WTC11 (cell line): Measurements from ENCODE around the gene ANKS3. TPM values are rescaled to one million over a fixed set of nuclear protein-coding genes. Genes with fewer than 3 reads are reported as not detected.

Experiments
- ATAC-seq: fragments of 200-7000 bp; cut with Tn5 transposase; 2 replicates; pipeline ENCODE4 v1.10.0; 2021; ENCODE audit warnings: mild to moderate bottlenecking, moderate library complexity
- CTCF ChIA-PET: fragments of 300-600 bp; sonication (Branson Sonifier 250); formaldehyde crosslinking; loops from one replicate; lab custom pipeline; 2021; ENCODE audit warnings: antibody characterized with exemption; lab: Charles Lee
- POLR2A ChIA-PET: fragments of 350-600 bp; sonication (Branson Sonifier 250); formaldehyde crosslinking; loops from one replicate; lab custom pipeline; 2021; ENCODE audit warnings: antibody characterized with exemption; lab: Charles Lee
- DNase-seq: peaks from one replicate; pipeline ENCODE4 v3.0.0; 2021; ENCODE audit warnings: low spot score
- H3K27ac Mint-ChIP-seq: 2 replicates; pipeline ENCODE4 v1.8.0; 2021; ENCODE audit warnings: mixed read lengths
- H3K27me3 Mint-ChIP-seq: 2 replicates; pipeline ENCODE4 v1.8.0; 2021; ENCODE audit warnings: low read depth, mild to moderate bottlenecking, moderate library complexity, mixed read lengths
- H3K36me3 Mint-ChIP-seq: 2 replicates; pipeline ENCODE4 v1.8.0; 2021; ENCODE audit warnings: mixed read lengths
- H3K4me1 Mint-ChIP-seq: 2 replicates; pipeline ENCODE4 v1.8.0; 2022; ENCODE audit warnings: mixed read lengths
- H3K4me3 Mint-ChIP-seq: 2 replicates; pipeline ENCODE4 v1.8.0; 2021; ENCODE audit warnings: mild to moderate bottlenecking, moderate library complexity, mixed read lengths
- H3K9me3 Mint-ChIP-seq: 2 replicates; pipeline ENCODE4 v1.8.0; 2021; ENCODE audit warnings: mixed read lengths
- ATF1 ChIP-seq: sonication (generic); formaldehyde crosslinking; IDR thresholded peaks from 2 replicates; pipeline ENCODE4 v1.8.1; 2023; ENCODE audit warnings: mild to moderate bottlenecking, moderate library complexity, missing genetic modification reagents
- ELF4 ChIP-seq: sonication (generic); formaldehyde crosslinking; IDR thresholded peaks from 2 replicates; pipeline ENCODE4 v1.8.1; 2022; ENCODE audit warnings: low read depth, mild to moderate bottlenecking, moderate library complexity, missing genetic modification reagents
- NFE2L1 ChIP-seq: sonication (generic); formaldehyde crosslinking; IDR thresholded peaks from 2 replicates; pipeline ENCODE4 v1.8.1; 2023; ENCODE audit warnings: missing genetic modification reagents
- NR1H2 ChIP-seq: sonication (generic); formaldehyde crosslinking; IDR thresholded peaks from 2 replicates; pipeline ENCODE4 v1.9.0; 2021; ENCODE audit warnings: mild to moderate bottlenecking, moderate library complexity, missing genetic modification reagents
- RORB ChIP-seq: fragments of 250-450 bp; sonication (Bioruptor Pico); IDR thresholded peaks from 2 replicates; pipeline ENCODE4 v1.9.0; 2021; ENCODE audit warnings: mild to moderate bottlenecking
- TCF7 ChIP-seq: sonication (generic); formaldehyde crosslinking; IDR thresholded peaks from 2 replicates; pipeline ENCODE4 v1.8.0; 2022; ENCODE audit warnings: mild to moderate bottlenecking, low read depth, missing genetic modification reagents, moderate library complexity
- ZNF138 ChIP-seq: sonication (generic); formaldehyde crosslinking; conservative IDR thresholded peaks from 2 replicates; pipeline ENCODE4 v1.8.1; 2022; ENCODE audit warnings: mild to moderate bottlenecking, moderate library complexity, missing genetic modification reagents
- total RNA-seq: library from RNA; stranded (reverse); gene quantifications from 3 replicates; pipeline ENCODE4 v1.2.3, GENCODE V29; 2021
- TF ChIP-seq, protein P1 (sequence below): fragments of 250-450 bp; sonication (Bioruptor Pico); IDR thresholded peaks from 2 replicates; pipeline ENCODE4 v1.9.0; 2021; ENCODE audit warnings: moderate library complexity, mild to moderate bottlenecking, inconsistent platforms, borderline replicate concordance
- TF ChIP-seq, protein P2 (sequence below): sonication (generic); formaldehyde crosslinking; IDR thresholded peaks from 2 replicates; pipeline ENCODE4 v1.8.1; 2023; ENCODE audit warnings: mild to moderate bottlenecking, missing genetic modification reagents, borderline replicate concordance
- TF ChIP-seq, protein P3 (sequence below): sonication (generic); formaldehyde crosslinking; IDR thresholded peaks from 2 replicates; pipeline ENCODE4 v1.8.1; 2022; ENCODE audit warnings: low read depth, mild to moderate bottlenecking, moderate library complexity, missing genetic modification reagents, borderline replicate concordance
- TF ChIP-seq, protein P4 (sequence below): sonication (generic); formaldehyde crosslinking; IDR thresholded peaks from 2 replicates; pipeline ENCODE4 v1.8.1; 2022; ENCODE audit warnings: mild to moderate bottlenecking, missing genetic modification reagents, moderate library complexity, borderline replicate concordance
- TF ChIP-seq, protein P5 (sequence below): sonication (generic); formaldehyde crosslinking; IDR thresholded peaks from 2 replicates; pipeline ENCODE4 v1.8.0; 2022; ENCODE audit warnings: mild to moderate bottlenecking, missing genetic modification reagents
- TF ChIP-seq, protein P6 (sequence below): sonication (generic); formaldehyde crosslinking; IDR thresholded peaks from 2 replicates; pipeline ENCODE4 v1.8.1; 2022; ENCODE audit warnings: missing genetic modification reagents, borderline replicate concordance
- TF ChIP-seq, protein P7 (sequence below): sonication (generic); formaldehyde crosslinking; IDR thresholded peaks from 2 replicates; pipeline ENCODE4 v1.8.1; 2023; ENCODE audit warnings: mild to moderate bottlenecking, missing genetic modification reagents
- TF ChIP-seq, protein P8 (sequence below): sonication (generic); formaldehyde crosslinking; IDR thresholded peaks from 2 replicates; pipeline ENCODE4 v1.8.0; 2023; ENCODE audit warnings: missing genetic modification reagents

The ANKS3 gene
- total RNA-seq, 1 experiment from 2014 or later, result 35.6 TPM

DNA sequence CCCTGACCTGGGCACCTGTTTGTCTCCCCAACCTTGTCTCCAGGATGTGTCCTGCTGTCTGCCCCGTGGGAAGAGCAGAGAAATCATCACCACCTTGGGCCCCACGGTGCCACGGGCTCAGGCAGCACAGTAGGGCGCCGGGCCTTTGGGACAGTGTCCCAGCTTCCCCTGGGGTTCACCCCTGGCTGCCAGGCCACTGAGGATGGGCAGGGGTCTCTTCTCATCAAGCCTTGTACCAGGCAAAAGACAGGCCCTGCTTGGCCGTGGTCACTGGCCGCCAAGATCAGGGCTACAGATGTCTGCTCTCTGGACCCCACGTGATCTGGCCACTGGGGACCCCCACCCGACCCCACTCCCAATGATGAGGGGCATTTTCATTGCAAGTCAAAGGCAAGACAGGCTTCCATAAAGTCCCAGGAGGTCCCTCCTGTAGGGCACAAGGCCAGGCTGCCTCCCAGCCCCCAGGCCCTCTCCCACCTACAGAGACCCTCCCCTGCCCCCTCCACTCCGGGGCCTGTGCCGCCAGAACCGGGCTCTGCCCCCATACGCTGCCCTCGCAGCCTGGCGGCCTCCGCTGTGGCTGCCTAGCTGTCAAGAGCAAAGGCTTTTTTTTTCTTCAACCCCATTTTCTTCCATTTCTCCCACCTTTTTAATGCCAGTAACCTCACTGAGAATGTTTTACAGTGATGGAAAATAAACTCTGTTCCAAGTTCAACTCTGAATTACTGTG lies 14.8 kb upstream of the ANKS3 start:
- Mint-ChIP-seq H3K36me3 (peaks cover 8% of the 10 kb centered on the region), H3K4me1 (peaks cover 7% of the 10 kb centered on the region; the same call in 1 of the 2 replicates), H3K4me3 (no peak overlapping the region), H3K27ac (no peak overlapping the region), H3K9me3 (no peaks in the 10 kb centered on the region), H3K27me3 (no peaks in the 10 kb centered on the region)
- ATAC-seq (no peak), DNase-seq (no peak)
- POLR2A ChIA-PET, result interaction anchor here (0.7 kb wide), 1 partner anchor 22 kb away, joined by 4 read pairs; no protein-coding TSS in a partner anchor
- CTCF ChIA-PET, result interaction anchor here (1.6 kb wide), 1 partner anchor 53 kb away, joined by 3 read pairs; the partner anchor contains the start of gene ROGDI
- TF ChIP-seq NR1H2 (CRISPR knock-in tag), result no peak
- no peak for TF ChIP-seq ATF1 (CRISPR knock-in tag)

DNA sequence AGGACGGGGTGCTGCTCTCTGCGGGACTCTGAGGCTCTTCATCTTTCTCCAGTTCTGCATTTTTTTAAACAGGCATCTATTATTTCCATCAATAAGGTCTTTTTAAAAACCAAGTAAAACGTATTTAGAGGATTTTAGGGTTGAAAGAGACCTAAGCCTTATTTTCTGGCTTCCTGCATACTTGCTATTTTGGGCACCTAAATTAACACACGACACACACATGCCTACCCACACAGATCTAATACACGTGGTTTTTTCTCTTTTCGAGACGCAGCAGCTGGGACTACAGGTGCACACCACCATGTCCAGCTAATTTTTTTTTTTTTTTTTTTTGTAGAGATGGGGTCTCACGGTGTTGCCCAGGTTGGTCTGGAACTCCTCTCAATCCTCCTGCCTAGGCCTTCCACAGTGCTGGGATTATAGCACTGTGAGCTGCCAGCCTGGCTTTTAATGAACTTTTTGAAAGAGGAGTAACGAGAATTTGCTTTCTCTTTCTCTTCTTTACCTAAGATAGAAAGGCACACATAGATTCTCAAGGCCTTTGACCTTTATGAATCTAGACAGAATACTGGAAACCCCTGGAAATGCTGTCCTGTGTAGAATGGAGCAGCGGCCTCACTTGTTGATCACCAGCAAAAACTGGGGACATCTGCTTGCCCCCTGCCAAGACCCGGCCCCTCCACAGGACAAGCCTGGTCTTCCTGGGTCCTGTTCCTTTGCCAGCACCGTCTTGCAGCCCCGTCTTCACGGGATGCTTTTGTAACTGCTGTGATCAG lies 14.0 kb upstream of the ANKS3 start:
- Mint-ChIP-seq H3K4me1 (peaks cover 13% of the 10 kb centered on the region), H3K27ac (no peak overlapping the region), H3K27me3 (no peaks in the 10 kb centered on the region; the same call in 1 of the 2 replicates), H3K9me3 (no peaks in the 10 kb centered on the region), H3K36me3 (peaks cover 4% of the 10 kb centered on the region), H3K4me3 (no peak overlapping the region)
- ChIA-PET POLR2A (interaction anchor here (0.6 to 0.7 kb wide), 2 partner anchors 21 to 209 kb away, joined by 4 read pairs; no protein-coding TSS in a partner anchor), CTCF (no interaction called here)
- DNase-seq, result no peak
- TF ChIP-seq, protein P1, sequence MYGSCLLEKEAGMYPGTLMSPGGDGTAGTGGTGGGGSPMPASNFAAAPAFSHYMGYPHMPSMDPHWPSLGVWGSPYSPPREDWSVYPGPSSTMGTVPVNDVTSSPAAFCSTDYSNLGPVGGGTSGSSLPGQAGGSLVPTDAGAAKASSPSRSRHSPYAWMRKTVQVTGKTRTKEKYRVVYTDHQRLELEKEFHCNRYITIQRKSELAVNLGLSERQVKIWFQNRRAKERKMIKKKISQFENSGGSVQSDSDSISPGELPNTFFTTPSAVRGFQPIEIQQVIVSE (CRISPR knock-in tag), result no peak
- TF ChIP-seq NFE2L1 (CRISPR knock-in tag), result no peak
- TF ChIP-seq, protein P2, sequence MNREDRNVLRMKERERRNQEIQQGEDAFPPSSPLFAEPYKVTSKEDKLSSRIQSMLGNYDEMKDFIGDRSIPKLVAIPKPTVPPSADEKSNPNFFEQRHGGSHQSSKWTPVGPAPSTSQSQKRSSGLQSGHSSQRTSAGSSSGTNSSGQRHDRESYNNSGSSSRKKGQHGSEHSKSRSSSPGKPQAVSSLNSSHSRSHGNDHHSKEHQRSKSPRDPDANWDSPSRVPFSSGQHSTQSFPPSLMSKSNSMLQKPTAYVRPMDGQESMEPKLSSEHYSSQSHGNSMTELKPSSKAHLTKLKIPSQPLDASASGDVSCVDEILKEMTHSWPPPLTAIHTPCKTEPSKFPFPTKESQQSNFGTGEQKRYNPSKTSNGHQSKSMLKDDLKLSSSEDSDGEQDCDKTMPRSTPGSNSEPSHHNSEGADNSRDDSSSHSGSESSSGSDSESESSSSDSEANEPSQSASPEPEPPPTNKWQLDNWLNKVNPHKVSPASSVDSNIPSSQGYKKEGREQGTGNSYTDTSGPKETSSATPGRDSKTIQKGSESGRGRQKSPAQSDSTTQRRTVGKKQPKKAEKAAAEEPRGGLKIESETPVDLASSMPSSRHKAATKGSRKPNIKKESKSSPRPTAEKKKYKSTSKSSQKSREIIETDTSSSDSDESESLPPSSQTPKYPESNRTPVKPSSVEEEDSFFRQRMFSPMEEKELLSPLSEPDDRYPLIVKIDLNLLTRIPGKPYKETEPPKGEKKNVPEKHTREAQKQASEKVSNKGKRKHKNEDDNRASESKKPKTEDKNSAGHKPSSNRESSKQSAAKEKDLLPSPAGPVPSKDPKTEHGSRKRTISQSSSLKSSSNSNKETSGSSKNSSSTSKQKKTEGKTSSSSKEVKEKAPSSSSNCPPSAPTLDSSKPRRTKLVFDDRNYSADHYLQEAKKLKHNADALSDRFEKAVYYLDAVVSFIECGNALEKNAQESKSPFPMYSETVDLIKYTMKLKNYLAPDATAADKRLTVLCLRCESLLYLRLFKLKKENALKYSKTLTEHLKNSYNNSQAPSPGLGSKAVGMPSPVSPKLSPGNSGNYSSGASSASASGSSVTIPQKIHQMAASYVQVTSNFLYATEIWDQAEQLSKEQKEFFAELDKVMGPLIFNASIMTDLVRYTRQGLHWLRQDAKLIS (CRISPR knock-in tag), result no peak
- TF ChIP-seq ELF4 (CRISPR knock-in tag), result no peak
- TF ChIP-seq, protein P3, sequence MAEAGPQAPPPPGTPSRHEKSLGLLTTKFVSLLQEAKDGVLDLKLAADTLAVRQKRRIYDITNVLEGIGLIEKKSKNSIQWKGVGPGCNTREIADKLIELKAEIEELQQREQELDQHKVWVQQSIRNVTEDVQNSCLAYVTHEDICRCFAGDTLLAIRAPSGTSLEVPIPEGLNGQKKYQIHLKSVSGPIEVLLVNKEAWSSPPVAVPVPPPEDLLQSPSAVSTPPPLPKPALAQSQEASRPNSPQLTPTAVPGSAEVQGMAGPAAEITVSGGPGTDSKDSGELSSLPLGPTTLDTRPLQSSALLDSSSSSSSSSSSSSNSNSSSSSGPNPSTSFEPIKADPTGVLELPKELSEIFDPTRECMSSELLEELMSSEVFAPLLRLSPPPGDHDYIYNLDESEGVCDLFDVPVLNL (CRISPR knock-in tag), result no peak
- no peak for TF ChIP-seq RORB (CRISPR knock-in tag)
- no peak for TF ChIP-seq ZNF138 (CRISPR knock-in tag)
- TF ChIP-seq TCF7 (CRISPR knock-in tag), result no peak
- TF ChIP-seq, protein P4, sequence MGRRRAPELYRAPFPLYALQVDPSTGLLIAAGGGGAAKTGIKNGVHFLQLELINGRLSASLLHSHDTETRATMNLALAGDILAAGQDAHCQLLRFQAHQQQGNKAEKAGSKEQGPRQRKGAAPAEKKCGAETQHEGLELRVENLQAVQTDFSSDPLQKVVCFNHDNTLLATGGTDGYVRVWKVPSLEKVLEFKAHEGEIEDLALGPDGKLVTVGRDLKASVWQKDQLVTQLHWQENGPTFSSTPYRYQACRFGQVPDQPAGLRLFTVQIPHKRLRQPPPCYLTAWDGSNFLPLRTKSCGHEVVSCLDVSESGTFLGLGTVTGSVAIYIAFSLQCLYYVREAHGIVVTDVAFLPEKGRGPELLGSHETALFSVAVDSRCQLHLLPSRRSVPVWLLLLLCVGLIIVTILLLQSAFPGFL, result no peak
- TF ChIP-seq, protein P5, sequence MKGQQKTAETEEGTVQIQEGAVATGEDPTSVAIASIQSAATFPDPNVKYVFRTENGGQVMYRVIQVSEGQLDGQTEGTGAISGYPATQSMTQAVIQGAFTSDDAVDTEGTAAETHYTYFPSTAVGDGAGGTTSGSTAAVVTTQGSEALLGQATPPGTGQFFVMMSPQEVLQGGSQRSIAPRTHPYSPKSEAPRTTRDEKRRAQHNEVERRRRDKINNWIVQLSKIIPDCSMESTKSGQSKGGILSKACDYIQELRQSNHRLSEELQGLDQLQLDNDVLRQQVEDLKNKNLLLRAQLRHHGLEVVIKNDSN, result no peak
- TF ChIP-seq, protein P6, sequence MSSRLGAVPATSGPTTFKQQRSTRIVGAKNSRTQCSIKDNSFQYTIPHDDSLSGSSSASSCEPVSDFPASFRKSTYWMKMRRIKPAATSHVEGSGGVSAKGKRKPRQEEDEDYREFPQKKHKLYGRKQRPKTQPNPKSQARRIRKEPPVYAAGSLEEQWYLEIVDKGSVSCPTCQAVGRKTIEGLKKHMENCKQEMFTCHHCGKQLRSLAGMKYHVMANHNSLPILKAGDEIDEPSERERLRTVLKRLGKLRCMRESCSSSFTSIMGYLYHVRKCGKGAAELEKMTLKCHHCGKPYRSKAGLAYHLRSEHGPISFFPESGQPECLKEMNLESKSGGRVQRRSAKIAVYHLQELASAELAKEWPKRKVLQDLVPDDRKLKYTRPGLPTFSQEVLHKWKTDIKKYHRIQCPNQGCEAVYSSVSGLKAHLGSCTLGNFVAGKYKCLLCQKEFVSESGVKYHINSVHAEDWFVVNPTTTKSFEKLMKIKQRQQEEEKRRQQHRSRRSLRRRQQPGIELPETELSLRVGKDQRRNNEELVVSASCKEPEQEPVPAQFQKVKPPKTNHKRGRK (CRISPR knock-in tag), result no peak
- TF ChIP-seq, protein P7, sequence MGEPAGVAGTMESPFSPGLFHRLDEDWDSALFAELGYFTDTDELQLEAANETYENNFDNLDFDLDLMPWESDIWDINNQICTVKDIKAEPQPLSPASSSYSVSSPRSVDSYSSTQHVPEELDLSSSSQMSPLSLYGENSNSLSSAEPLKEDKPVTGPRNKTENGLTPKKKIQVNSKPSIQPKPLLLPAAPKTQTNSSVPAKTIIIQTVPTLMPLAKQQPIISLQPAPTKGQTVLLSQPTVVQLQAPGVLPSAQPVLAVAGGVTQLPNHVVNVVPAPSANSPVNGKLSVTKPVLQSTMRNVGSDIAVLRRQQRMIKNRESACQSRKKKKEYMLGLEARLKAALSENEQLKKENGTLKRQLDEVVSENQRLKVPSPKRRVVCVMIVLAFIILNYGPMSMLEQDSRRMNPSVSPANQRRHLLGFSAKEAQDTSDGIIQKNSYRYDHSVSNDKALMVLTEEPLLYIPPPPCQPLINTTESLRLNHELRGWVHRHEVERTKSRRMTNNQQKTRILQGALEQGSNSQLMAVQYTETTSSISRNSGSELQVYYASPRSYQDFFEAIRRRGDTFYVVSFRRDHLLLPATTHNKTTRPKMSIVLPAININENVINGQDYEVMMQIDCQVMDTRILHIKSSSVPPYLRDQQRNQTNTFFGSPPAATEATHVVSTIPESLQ (CRISPR knock-in tag), result no peak
- TF ChIP-seq, protein P8, sequence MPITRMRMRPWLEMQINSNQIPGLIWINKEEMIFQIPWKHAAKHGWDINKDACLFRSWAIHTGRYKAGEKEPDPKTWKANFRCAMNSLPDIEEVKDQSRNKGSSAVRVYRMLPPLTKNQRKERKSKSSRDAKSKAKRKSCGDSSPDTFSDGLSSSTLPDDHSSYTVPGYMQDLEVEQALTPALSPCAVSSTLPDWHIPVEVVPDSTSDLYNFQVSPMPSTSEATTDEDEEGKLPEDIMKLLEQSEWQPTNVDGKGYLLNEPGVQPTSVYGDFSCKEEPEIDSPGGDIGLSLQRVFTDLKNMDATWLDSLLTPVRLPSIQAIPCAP (CRISPR knock-in tag), result no peak
- no peak for ATAC-seq
